Measurements from ENCODE around the gene SPATA32.
A peak's percentile ranks its signal among the peaks of the same experiment; 100 is the strongest.

Gene SPATA32

DNA sequence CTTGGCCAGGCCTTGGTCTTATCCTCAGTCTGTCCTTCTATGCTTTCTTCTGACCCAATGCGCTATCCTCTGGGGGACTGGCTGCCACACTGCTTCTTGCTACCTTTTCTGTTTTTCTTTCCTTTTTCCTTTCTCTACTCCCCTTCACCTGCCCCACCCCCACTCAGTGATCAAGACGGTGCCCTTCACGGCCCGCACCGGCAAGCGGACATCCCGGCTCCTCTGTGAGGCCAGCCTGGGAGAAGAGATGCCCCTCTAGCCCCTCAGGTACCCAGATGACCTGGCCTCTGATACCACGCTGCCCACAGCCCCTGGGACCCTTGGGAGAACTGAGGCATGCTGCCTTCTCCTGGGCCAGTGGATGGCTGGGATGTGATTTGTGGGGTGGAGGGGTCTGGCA is 15.6 kb downstream of the SPATA32 start:
- DNase-seq, result no peak

DNA sequence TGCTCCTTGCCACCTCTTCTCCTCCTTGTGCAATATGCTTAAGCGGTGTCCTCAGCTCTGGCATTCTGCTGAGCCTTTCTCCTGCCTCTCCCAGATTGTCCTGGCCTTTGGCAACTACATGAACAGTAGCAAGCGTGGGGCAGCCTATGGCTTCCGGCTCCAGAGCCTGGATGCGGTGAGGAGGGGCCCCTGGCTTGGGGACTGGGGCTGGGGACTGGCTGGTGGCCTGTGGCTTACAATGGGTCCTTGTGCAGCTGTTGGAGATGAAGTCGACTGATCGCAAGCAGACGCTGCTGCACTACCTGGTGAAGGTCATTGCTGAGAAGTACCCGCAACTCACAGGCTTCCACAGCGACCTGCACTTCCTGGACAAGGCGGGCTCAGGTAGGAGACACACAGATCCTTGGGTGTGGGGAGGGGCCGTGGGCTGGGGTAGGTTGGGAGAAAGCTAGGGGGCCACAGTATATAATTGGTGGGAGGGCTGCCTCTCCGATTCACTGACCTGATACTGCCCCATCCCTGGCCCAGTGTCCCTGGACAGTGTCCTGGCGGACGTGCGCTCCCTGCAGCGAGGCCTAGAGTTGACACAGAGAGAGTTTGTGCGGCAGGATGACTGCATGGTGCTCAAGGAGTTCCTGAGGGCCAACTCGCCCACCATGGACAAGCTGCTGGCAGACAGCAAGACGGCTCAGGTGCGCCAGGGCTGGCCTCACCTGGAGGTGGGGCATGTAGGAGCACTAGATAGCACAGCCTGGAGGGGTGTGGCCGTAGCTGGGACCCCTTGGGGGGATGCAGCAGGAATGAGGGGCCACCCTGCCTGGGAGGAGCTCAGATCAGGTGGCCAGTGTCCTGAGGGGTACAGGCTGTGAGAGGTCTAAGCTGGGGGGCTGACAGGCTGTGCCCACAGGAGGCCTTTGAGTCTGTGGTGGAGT is 16.9 kb downstream of the SPATA32 start:
- no peak for DNase-seq

DNA sequence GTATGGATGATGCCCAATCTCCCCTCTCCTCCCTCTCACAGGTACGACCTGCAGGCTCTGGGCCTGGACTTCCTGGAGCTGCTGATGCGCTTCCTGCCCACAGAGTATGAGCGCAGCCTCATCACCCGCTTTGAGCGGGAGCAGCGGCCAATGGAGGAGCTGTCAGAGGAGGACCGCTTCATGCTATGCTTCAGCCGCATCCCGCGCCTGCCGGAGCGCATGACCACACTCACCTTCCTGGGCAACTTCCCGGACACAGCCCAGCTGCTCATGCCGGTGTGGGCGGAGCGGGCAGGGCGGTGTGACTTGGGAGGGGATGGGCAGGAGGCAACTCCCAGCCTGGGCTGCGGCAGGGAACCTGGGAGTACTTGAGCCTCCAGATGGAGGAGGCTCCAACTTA is 18.1 kb downstream of the SPATA32 start:
- no peak for DNase-seq

DNA sequence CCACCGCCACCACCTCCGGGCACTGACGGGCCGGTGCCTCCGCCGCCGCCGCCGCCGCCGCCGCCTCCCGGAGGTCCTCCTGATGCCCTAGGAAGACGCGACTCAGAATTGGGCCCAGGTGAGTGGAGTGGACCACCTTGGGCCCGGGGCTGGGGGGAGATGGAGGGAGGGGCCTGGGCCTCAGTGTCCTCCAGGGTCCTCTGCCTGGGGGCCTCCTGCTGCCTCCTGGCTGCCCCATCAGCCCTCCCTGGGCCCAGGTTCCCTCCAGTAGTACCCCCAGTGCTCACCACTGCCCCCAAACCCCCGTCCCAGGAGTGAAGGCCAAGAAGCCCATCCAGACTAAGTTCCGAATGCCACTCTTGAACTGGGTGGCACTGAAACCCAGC is 19.9 kb downstream of the SPATA32 start:
- DNase-seq, result no peak

DNA sequence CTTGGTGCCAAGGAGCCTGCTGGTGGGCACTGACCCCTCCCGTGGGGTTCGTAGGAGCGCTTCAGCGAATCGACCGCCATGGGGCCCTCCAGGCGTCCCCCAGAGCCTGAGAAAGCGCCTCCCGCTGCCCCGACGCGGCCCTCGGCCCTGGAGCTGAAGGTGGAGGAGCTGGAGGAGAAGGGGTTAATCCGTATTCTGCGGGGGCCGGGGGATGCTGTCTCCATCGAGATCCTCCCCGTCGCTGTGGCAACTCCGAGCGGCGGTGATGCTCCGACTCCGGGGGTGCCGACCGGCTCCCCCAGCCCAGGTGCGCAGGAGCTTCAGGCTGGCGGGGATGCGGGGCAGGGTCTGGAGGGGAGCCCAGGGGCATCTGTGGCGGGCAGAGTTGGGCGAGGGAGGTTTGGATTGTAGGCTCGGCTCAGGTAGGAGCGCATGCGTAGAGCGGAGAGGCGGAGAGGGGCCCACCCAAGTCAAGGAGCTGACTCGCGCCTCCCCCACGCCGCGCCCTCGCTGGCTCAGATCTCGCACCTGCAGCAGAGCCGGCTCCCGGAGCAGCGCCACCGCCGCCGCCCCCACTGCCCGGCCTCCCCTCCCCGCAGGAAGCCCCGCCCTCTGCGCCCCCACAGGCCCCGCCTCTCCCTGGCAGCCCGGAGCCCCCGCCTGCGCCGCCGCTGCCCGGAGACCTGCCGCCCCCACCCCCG is 20.4 kb downstream of the SPATA32 start:
- no peak for DNase-seq

DNA sequence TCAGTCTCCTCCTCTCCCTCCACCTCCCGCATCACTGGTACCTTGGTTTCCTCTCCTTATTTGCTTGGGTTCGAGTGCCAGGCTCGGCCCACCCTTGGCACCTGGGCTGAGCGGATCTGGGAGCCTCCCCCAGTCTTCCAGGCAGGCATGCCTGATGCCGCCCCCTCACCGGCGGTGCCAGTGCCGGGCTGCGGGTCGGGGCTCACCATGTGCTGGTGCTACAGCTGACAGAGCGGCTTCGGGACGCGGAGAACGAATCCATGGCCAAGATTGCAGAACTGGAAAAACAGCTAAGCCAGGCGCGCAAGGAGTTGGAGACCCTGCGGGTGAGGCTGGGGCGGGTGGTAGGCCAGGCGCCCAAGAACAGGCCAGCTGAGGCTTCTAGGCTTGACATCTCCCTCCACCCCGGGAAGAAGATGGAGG is 21.0 kb downstream of the SPATA32 start:
- no peak for DNase-seq

DNA sequence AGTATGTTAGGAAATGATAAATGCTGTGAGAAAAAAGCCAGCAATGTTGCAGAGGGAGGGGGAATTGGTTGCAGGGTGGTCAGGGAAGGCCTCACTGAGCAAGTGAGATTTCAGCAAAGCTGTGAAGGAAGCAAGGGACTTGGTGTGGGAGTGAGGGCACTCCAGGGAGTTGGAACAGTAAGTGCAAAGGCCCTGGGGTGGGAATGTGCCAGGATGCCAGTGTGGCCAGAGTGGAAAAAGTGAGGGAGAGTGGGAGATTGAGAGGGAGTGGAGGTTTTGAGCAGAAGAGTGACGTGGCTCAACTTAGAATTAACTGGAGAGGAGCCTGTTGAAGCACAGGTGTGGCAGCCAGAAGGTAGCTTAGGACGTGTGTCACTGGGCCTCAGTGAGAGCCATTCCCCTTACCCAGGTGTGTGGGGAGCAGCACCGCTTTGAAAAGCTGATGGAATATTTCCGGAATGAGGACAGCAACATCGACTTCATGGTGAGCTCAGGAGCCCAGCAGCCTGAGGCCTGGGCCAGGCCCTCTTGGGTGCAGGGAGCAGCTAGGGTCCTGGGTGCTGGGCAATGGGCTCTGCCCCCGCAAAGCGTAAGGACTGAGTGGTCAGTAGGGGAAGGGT is 23.6 kb downstream of the SPATA32 start:
- DNase-seq, result no peak

DNA sequence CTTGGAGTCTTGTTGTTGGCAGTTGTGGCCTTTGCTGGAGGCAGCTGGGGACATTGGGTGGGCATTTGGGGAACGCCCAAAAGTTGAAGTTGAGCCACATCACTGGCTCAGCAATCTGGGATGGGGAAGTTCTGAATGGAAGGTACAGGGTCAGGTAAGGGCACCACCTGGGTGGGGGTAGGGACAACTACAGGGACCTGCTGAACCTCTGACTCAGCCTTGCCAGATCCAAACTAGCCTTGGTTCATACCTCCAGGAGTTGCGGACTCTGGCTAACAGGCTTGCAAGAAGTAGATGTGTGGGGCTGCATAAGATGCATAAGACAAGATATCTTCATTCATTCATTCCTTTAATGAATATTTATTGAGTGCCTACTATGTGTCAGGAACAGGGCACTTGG is 24.2 kb downstream of the SPATA32 start:
- DNase-seq, result no peak

DNA sequence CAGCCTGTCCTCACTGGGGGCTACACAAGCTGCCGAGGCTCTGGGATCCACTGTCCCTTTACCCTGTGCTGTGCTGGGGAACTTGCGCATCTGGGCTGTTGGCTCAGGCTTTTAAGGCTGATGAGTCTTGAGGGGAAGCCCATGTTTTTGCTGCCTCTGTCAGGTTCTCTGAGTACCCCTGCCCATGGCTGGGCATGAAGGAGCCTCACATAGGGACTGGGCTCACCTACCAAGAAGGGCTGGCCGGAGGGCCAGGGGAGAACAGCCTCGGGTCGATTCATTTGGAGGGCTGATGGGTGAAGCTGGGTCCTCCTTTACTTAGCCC is 25.6 kb downstream of the SPATA32 start:
- no peak for DNase-seq

DNA sequence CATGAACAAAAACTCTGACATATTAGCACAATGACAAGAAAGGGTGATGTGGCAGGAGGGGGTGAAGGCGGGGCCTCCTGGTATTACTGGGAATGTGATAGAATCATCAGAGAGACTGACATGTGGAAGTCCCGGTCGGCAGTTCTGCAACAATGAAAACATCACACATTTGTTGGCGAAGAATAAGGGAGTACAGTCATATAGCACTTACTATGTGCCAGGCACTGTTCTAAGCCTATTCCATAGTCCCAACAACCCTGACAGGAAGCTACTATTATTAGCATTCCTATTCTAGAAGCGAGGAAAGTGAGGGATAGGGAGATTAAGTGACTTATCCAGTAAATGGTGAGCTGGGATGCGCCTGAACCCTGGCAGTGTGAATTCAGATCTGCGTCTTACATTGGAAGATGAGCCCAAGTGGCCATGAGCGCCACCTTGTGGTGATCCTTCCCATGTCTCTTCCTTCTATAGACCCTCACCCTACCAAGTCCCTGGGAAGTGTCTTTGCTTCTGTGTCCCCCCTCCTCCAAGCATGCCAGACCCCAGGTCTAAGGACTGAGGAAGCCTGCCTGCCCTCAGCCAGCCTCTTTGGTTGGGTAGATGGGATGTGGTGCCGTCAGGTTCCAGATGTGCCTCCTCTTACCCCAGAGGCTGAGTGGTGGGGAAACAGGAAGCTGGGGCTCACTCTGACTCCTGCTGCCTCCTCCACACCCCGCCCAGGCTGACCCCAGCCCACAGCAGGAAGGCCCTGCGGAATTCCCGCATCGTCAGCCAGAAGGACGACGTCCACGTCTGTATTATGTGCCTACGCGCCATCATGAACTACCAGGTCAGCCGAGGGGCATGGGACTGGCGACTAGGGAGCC is 26.2 kb downstream of the SPATA32 start:
- no peak for DNase-seq

DNA sequence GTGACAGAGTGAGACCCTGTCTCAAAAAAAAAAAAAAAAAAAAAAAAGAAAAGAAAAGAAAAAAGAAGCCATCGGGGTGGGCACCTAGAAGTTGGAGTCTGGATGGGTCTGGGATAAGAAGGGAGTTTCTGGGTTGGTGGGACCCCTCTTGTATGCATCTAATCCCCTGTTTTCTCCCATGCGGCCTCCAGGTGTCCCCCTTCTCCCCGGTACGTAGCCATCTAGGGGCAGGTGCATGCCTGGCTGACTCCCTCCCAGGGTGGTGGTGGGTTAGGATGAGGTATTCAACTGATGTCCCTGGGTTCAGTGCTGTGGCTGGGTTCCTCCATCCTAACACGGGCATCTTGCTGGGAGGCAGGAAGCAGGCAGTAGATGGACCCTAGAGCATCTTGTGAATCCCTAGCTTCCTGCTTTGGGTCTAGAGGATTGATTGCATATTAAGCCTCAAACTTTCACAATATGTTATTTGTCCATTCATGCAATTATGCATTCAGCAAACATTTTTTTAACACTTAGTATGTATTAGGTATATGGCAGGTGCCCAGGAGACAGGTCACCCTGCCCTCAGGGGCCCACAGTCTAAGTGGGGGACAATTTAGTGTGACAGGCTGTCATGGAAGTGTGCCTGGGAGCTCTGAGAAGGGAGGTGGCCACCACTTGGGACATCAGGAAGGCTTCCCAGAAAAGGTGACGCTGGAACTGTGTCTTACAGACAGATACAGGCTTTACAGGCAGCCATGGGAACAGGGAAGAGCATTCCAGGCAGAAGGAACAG is 27.1 kb downstream of the SPATA32 start:
- no peak for DNase-seq

DNA sequence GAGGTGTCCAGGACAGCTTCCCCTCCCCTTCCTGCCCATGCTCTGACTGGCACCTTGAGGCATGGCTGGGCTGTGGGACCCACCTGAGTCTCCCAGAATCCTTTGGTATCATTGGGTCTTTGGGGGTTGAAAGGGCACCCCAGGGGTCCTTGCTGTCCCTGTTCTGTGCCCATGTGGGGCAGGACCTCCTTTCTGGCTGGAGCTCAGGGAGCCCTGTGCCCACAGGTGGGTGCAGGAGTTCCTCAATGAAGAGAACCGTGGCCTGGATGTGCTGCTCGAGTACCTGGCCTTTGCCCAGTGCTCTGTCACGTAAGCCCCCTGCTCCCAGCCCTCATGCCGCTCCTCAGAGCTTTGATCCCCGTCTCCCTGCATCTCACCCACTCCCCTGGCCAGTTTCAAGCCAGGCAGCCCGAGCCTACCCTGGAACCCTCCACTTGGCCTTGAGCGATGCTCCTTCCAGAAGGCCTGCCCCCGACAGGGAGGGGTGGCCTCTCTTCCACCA is 28.4 kb downstream of the SPATA32 start:
- no peak for DNase-seq

DNA sequence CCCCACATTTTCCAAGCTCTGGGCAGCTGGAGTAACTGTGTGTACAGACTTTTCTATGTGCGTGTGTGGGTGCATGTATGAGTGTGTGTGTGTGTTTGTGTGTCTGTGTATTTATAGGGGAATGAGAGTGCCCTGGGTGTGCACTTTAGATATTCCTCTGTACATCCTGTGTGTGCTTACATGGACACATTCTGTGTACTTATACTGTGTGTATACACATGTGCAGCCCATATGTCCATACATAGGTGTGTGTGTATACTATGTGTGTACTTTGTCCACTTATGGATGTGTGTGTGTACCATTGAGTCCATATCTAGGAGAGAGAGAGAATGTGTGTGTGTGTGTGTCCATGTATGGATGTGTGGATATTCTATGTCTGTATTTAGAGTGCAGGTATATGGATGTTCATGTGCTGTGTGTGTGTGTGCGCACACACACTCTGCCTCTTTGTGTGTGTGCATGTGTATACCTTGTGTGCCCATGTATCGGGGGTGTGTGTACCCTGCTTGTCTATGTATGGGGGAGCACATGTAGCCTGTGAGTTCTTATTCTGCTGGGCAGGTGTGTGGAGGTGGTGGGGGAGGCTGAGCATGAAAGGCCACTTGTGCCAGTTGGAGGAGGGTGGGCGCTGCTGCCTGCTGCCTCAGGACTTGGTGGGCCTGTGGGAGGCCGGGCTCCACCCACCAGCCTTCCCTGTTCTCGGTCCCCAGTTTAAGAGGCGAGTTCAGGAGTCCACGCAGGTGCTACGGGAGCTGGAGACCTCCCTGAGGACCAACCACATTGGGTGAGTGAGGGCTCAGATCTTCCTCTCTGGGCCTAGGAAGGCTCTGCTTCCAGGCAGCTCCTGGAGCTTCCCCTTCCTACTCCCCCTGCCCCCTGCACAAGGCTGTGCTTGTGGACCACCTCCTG is 29.1 kb downstream of the SPATA32 start:
- no peak for DNase-seq

DNA sequence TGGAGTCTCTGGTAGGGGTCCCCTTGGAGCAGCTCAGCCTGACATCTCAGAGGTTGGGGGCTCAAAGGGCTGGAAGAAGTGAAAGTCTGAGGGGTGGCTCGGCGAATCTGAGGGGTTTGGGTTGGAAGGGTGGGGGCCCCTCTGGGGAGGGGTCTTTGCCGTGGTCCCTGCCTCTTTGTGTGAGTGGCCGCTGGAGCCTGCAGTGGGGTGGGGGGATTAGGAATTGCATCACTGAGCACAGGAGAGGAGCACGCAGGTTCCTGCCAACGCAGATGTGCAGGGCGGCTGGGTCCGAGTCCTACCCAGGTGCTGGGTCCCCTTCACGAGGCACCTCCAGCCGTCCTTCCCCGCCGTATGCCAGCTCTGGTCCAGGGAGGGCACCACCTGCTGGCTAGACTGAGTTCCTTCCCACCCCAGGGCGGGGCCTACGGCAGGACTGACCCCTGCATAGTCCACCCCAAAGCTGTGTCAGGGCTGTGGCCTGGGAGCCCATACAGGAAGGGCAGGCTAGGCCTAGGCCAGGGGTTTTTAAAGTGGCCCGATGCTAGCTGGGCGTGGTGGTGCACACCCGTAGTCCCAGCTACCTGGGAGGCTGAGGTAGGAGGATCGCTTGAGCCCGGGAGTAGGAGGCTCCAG is 30.3 kb downstream of the SPATA32 start:
- peak; percentile 41 for DNase-seq

DNA sequence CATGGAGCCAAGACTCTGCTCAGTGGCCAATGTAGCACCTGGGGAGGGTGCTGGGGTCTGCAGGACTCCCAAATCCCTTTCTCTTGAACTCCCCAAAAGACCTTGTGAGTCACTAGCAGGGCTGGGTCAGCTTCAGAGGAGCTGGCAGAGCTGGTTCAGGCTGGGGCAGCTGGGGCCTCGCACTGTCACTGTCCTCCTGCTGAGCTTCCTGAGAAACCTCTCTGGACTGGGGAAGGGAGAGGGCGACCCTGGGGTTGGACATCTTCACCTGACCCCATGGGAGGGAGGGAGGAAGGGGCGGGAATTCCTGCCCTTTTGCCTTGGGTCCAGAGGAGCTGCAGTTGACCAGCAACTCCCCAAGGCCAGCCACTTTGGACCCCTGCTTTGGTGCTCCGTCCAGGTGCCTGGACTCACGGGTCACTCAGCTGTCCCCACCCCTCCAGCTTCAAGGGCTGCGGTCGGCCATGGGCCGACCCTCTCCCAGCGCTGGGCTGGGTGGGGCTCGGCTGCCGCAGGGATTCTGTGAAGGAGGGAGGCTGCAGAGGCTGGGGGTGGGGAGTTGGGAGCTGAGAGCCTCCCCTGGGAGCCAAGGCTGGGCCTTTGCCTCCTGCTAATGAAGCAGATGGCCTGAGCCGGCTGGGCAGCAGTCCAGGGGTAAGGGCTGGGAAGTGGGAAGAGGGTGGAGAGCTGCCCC is 31.0 kb downstream of the SPATA32 start:
- DNase-seq, result peak; percentile 76

DNA sequence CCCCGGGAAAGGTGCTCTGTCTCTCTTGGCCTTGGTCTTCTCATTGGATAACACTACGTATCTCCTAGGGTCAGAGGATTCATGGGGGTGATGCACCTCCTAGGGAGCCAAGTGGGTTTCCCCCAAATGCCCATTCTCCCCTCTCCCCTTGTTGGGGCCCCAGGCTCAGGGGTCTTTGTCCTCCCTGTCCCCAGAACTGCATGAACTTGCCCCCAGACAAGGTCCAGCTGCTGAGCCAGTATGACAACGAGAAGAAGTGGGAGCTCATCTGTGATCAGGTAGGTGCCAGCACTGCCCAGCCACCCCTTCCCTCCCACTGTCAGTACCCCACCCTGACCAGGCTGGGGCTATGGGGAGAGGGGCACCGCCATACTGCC is 31.5 kb downstream of the SPATA32 start:
- DNase-seq, result no peak

DNA sequence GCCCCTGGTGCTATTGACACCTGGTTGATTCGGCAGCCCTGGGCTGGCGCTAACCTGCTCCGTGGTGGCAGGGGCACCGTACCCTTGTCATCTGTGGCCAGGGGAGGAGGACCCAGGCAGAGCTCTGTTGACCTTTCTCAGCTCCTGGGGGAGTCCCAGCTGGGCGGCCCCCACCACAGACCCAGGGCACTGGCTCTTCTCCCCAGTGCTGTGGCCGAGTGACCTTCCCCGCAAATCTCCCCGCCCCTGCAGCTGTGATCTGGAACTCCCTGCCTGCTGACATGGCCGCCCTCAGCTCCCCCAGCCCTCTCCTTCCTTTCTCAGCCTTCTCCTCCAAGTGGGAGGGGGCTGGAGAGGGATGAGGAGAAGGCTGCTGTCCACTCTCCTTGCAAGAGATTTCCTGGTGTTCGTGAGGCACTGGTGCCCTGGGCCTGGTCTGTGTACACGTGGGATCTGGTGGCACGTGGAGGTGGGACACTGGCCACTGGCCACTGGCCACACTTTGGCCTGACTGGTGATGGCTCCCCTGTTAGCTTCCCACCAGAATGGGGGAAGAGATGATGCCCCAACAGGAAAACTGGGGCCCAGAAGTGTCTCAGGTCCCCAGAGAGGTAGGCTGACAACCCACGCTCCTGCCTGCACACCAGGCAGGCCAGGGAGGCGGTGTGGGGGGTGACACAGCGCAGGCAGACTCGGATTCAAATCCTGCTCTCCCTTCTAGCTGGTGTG is 32.0 kb downstream of the SPATA32 start:
- no peak for DNase-seq

DNA sequence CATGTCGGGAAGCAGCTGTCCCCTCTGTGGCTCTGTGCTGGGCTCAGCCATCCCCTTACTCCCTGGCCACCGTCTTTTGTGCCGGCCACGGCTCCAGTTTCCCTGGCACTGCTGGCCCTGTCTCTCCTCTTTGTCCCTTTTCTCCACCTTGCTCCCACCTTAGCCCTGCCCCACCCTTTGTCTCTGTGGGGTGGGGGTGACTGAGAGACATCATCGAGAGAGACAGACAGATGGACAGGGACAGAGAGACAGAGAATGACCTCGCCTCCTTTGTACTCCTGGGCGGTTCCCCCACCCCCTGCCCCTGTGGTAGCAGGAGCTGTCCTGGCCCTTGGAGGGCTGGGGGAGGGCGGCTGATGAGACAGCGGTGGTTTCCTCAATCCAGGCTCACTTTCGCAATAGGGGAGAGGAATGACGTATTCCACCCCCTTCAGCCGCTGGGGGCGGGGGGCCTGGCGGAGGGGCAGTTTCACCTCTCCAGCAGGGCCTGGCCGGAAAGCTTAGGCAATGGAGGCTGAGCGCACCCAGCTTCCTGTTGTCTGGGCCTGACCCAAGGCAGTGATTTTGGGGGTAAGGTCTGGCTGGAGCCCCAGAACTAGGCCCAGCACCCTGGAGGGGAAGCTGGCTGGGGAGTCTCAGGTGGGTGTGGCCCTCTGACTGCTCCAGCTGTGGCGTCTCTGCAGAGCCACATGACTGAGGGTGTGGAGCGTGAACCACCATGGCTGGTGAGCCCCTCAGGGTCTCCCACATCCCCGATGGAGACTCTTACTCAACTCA is 32.9 kb downstream of the SPATA32 start:
- no peak for DNase-seq
